HepG2 (cell line): ENCODE results near the gene GCN1. TPM values are rescaled to one million over a fixed set of nuclear protein-coding genes. Genes with fewer than 3 reads are reported as not detected.
A peak's percentile ranks its signal among the peaks of the same experiment; 100 is the strongest.

Experiments used
- EEA1 ChIP-seq: sonication (generic); formaldehyde crosslinking; IDR thresholded peaks from 2 replicates; pipeline ENCODE4 v1.5.1; 2020; ENCODE audit warnings: mild to moderate bottlenecking, missing genetic modification reagents, borderline replicate concordance
- GABPB1 ChIP-seq: IDR thresholded peaks from 2 replicates; pipeline ENCODE4 v1.6.1; 2016; ENCODE audit warnings: mild to moderate bottlenecking, missing genetic modification reagents, moderate library complexity, missing compliant biosample characterization
- KDM3A ChIP-seq: IDR thresholded peaks from 2 replicates; pipeline ENCODE4 v1.6.1; 2018; ENCODE audit warnings: low read depth, missing compliant biosample characterization
- KLF15 ChIP-seq: sonication (generic); formaldehyde crosslinking; IDR thresholded peaks from 2 replicates; pipeline ENCODE4 v1.8.1; 2023; ENCODE audit warnings: borderline replicate concordance, mild to moderate bottlenecking, inconsistent platforms, missing genetic modification reagents, mixed read lengths
- NR2F1 ChIP-seq, 2 experiments: fragments of 450-650 bp in 1 of 2; formaldehyde crosslinking in 1 of 2; IDR thresholded peaks; 2 replicates each; pipeline versions ENCODE4 v1.5.0 to v1.6.1; 2016 to 2020; ENCODE audit warnings: mild to moderate bottlenecking in 1 of 2, missing compliant biosample characterization in 1 of 2, missing genetic modification reagents in 1 of 2, moderate library complexity in 1 of 2
- NRL ChIP-seq: sonication (generic); formaldehyde crosslinking; IDR thresholded peaks from 2 replicates; pipeline ENCODE4 v1.5.0; 2020; ENCODE audit warnings: missing genetic modification reagents, mild to moderate bottlenecking, moderate library complexity, borderline replicate concordance
- PHF5A ChIP-seq: IDR thresholded peaks from one replicate; pipeline ENCODE4 v1.6.1; 2018; ENCODE audit warnings: low read depth, missing genetic modification reagents; ENCODE audit not compliant: unreplicated experiment
- SAFB2 ChIP-seq: sonication (generic); formaldehyde crosslinking; IDR thresholded peaks from 2 replicates; pipeline ENCODE4 v1.5.1; 2020; ENCODE audit warnings: missing genetic modification reagents, low read depth, mild to moderate bottlenecking, borderline replicate concordance
- SOX13 ChIP-seq, 3 experiments: fragments of 450-650 bp in 1 of 3; sonication (generic) in 1 of 3; formaldehyde crosslinking in 1 of 3; IDR thresholded peaks in 2 of 3; conservative IDR thresholded peaks in 1 of 3; 2 replicates each; pipeline versions ENCODE4 v1.5.0 to v1.6.1; 2016 to 2020; ENCODE audit warnings: antibody characterized with exemption in 1 of 3, mild to moderate bottlenecking in 1 of 3, missing compliant biosample characterization in 1 of 3, missing genetic modification reagents in 1 of 3, moderate library complexity in 1 of 3
- TCF12 ChIP-seq, 2 experiments: fragments of 450-650 bp in 1 of 2; sonication (generic) in 1 of 2; formaldehyde crosslinking in 1 of 2; IDR thresholded peaks; 2 replicates each; pipeline versions ENCODE4 v1.6.1 to v1.8.0; 2017 to 2022; ENCODE audit warnings: antibody characterized with exemption in 1 of 2, mild to moderate bottlenecking in 1 of 2, missing genetic modification reagents in 1 of 2, moderate library complexity in 1 of 2
- ZNF17 ChIP-seq: sonication (generic); formaldehyde crosslinking; IDR thresholded peaks from 2 replicates; pipeline ENCODE4 v1.5.0; 2020; ENCODE audit warnings: mild to moderate bottlenecking, missing genetic modification reagents
- ZNF20 ChIP-seq: sonication (generic); formaldehyde crosslinking; IDR thresholded peaks from 2 replicates; pipeline ENCODE4 v1.4.0; 2020; ENCODE audit warnings: mild to moderate bottlenecking, moderate library complexity, missing genetic modification reagents
- ZNF232 ChIP-seq: sonication (generic); formaldehyde crosslinking; IDR thresholded peaks from 2 replicates; pipeline ENCODE4 v1.4.0; 2020; ENCODE audit warnings: missing genetic modification reagents, borderline replicate concordance
- ZNF34 ChIP-seq: sonication (generic); formaldehyde crosslinking; IDR thresholded peaks from 2 replicates; pipeline ENCODE4 v1.4.0; 2020; ENCODE audit warnings: mild to moderate bottlenecking, missing genetic modification reagents, borderline replicate concordance
- ZNF563 ChIP-seq: sonication (generic); formaldehyde crosslinking; IDR thresholded peaks from 2 replicates; pipeline ENCODE4 v1.8.0; 2022; ENCODE audit warnings: mild to moderate bottlenecking, moderate library complexity, missing genetic modification reagents
- ZNF660 ChIP-seq: sonication (generic); formaldehyde crosslinking; IDR thresholded peaks from 2 replicates; pipeline ENCODE4 v1.5.1; 2020; ENCODE audit warnings: mild to moderate bottlenecking, low read depth, missing genetic modification reagents, borderline replicate concordance
- ZNF7 ChIP-seq: IDR thresholded peaks from 2 replicates; pipeline ENCODE4 v1.6.1; 2016; ENCODE audit warnings: missing biosample characterization, missing genetic modification reagents
- polyA plus RNA-seq, 8 experiments: library from polyadenylated mRNA; depleted of rRNA in 3 of 8; stranded (reverse) in 7 of 8; unstranded in 1 of 8; fragments of >200 nt; fragmentation: Illumina TruSeq in 4 of 8; extraction: Trizol in 4 of 8; gene quantifications; 2 replicates each; pipeline versions ENCODE4 v1.2.1 to v1.2.3, GENCODE V29; 2011 to 2016; ENCODE audit warnings: low read depth in 4 of 8, missing spikeins in 1 of 8, mixed read lengths in 1 of 8; ENCODE audit not compliant: insufficient read depth in 1 of 8
- total RNA-seq, 5 experiments: library from RNA; depleted of rRNA; stranded (reverse); fragments of >200 nt; fragmentation: Illumina TruSeq; extraction: Trizol; gene quantifications; 2 replicates each; pipeline ENCODE4 v1.2.3, GENCODE V29; 2016; ENCODE audit warnings: low read depth in 1 of 5
- TF ChIP-seq, protein P1 (sequence below), 2 experiments: sonication (generic) in 1 of 2; formaldehyde crosslinking in 1 of 2; IDR thresholded peaks; 2 replicates each; pipeline versions ENCODE4 v1.4.0 to v1.6.1; 2018 to 2020; ENCODE audit warnings: missing genetic modification reagents in 2 of 2, borderline replicate concordance in 1 of 2, low read depth in 1 of 2, mild to moderate bottlenecking in 1 of 2, missing biosample characterization in 1 of 2
- TF ChIP-seq, protein P2 (sequence below), 2 experiments: IDR thresholded peaks; 2 replicates each; pipeline ENCODE4 v1.6.1; 2011 to 2012; ENCODE audit warnings: low read length in 2 of 2, borderline replicate concordance in 1 of 2, low read depth in 1 of 2, mild to moderate bottlenecking in 1 of 2, moderate library complexity in 1 of 2
- TF ChIP-seq, protein P3 (sequence below): sonication (generic); formaldehyde crosslinking; IDR thresholded peaks from 2 replicates; pipeline ENCODE4 v1.8.0; 2022; ENCODE audit warnings: mild to moderate bottlenecking, missing genetic modification reagents, borderline replicate concordance

GCN1 gene
- total and polyA plus RNA-seq, 2 of the 13 experiments (the other 11 are each of a cell fraction or from before 2014, with no cell fraction given), result 58.2 to 83.0 TPM

DNA sequence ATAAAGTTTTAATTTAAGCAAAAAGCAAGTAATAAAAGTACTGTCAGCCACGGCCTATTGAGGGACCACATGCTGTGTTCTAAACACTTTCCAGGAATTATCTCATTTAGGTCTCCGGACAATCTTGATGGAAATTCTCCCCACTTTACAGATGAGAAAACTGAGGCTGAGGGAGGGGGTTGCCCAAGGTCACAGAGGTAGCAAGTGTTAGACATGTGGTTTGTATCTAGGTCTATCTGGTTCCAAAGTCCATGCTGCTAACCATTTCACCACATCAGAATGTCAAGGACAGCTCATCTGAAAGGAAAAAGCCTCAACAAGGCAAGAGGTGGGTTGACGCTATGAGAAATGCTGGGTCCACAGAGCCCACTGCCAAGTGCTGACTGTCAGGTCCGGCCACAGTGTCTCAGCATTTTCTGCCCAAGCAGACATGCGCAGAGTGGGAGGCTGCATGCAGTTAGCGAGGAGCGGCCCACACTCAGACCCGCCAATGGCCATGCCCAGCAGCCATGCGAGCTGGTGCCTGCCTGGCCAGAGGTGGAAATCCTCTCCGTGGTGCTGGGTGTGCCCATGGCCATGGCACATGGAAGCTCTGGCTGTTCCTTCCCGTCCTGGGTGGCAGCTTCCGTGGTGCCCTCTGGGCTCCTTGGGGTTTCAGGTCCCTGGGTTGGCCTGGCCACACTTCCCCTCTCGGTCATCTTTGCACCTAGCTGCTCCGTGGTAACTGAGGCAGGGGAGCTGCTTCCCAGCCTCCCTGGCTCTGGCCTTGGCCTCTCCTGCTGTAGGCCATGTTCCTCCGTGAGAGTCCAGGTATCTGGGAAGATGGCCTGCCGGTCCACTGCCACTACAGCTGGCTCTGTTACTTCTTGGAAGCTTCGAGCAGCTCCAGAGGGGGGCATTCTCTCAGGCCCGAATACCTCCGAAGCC is 24.4 kb upstream of the GCN1 start (continued):
- TF ChIP-seq, protein P1, sequence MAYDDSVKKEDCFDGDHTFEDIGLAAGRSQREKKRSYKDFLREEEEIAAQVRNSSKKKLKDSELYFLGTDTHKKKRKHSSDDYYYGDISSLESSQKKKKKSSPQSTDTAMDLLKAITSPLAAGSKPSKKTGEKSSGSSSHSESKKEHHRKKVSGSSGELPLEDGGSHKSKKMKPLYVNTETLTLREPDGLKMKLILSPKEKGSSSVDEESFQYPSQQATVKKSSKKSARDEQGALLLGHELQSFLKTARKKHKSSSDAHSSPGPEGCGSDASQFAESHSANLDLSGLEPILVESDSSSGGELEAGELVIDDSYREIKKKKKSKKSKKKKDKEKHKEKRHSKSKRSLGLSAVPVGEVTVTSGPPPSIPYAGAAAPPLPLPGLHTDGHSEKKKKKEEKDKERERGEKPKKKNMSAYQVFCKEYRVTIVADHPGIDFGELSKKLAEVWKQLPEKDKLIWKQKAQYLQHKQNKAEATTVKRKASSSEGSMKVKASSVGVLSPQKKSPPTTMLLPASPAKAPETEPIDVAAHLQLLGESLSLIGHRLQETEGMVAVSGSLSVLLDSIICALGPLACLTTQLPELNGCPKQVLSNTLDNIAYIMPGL (CRISPR knock-in tag; IDR thresholded peaks at IDR 0.05; ENCODE audit: borderline replicate concordance in 1 of 2, low read depth in 1 of 2), result no peak
- TF ChIP-seq, protein P2, sequence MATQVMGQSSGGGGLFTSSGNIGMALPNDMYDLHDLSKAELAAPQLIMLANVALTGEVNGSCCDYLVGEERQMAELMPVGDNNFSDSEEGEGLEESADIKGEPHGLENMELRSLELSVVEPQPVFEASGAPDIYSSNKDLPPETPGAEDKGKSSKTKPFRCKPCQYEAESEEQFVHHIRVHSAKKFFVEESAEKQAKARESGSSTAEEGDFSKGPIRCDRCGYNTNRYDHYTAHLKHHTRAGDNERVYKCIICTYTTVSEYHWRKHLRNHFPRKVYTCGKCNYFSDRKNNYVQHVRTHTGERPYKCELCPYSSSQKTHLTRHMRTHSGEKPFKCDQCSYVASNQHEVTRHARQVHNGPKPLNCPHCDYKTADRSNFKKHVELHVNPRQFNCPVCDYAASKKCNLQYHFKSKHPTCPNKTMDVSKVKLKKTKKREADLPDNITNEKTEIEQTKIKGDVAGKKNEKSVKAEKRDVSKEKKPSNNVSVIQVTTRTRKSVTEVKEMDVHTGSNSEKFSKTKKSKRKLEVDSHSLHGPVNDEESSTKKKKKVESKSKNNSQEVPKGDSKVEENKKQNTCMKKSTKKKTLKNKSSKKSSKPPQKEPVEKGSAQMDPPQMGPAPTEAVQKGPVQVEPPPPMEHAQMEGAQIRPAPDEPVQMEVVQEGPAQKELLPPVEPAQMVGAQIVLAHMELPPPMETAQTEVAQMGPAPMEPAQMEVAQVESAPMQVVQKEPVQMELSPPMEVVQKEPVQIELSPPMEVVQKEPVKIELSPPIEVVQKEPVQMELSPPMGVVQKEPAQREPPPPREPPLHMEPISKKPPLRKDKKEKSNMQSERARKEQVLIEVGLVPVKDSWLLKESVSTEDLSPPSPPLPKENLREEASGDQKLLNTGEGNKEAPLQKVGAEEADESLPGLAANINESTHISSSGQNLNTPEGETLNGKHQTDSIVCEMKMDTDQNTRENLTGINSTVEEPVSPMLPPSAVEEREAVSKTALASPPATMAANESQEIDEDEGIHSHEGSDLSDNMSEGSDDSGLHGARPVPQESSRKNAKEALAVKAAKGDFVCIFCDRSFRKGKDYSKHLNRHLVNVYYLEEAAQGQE (IDR thresholded peaks at IDR 0.05; ENCODE audit: borderline replicate concordance in 1 of 2, low read depth in 1 of 2, low read length in 2 of 2), result no peak
- no peak for TF ChIP-seq TCF12 (IDR thresholded peaks at IDR 0.05)
- TF ChIP-seq TCF12 (CRISPR knock-in tag; IDR thresholded peaks at IDR 0.05), result no peak
- no peak for TF ChIP-seq KDM3A (CRISPR knock-in tag)
- TF ChIP-seq KLF15 (CRISPR knock-in tag), result no peak
- no peak for TF ChIP-seq ZNF660 (CRISPR knock-in tag)
- no peak for TF ChIP-seq EEA1
- TF ChIP-seq NRL (CRISPR knock-in tag), result no peak
- TF ChIP-seq ZNF20, result no peak
- TF ChIP-seq ZNF563 (CRISPR knock-in tag), result no peak
- TF ChIP-seq ZNF34, result no peak
- TF ChIP-seq, protein P3, sequence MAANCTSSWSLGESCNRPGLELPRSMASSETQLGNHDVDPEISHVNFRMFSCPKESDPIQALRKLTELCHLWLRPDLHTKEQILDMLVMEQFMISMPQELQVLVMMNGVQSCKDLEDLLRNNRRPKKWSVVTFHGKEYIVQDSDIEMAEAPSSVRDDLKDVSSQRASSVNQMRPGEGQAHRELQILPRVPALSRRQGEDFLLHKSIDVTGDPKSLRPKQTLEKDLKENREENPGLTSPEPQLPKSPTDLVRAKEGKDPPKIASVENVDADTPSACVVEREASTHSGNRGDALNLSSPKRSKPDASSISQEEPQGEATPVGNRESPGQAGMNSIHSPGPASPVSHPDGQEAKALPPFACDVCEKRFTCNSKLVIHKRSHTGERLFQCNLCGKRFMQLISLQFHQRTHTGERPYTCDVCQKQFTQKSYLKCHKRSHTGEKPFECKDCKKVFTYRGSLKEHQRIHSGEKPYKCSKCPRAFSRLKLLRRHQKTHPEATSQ, result no peak
- TF ChIP-seq SOX13 (IDR thresholded peaks at IDR 0.05), result no peak
- TF ChIP-seq SOX13 (CRISPR knock-in tag; conservative IDR thresholded peaks at IDR 0.05 in 1 of 2, IDR thresholded peaks at IDR 0.05 in 1 of 2), result peak in 1 of 2 experiments; percentile 18; a peak in 1 of 4 replicates
- no peak for TF ChIP-seq ZNF232
- TF ChIP-seq ZNF17 (CRISPR knock-in tag), result no peak
- TF ChIP-seq SAFB2 (CRISPR knock-in tag), result no peak
- TF ChIP-seq ZNF7 (CRISPR knock-in tag), result no peak
- TF ChIP-seq GABPB1, result no peak
- peak in 1 of 2 experiments; percentile 82; a peak in 3 of 4 replicates for TF ChIP-seq NR2F1 (CRISPR knock-in tag; IDR thresholded peaks at IDR 0.05)
- no peak for TF ChIP-seq PHF5A (CRISPR knock-in tag)
